Measurements from ENCODE around the gene CELA3A.
"Not testable (repeated sequence)": the region's sequence is repeated elsewhere in the genome, so short reads cannot be mapped to it uniquely, and the experiment has no call there.

The CELA3A gene

GRCh38 chr1:21981253-21981652, 20.2 kb upstream of the CELA3A start:
- not testable (repeated sequence) for DNase-seq (ENCODE audit: extremely low read depth in 1 of 2, low read depth in 1 of 2)

GRCh38 chr1:21982122-21982521, 19.3 kb upstream of the CELA3A start:
- not testable (repeated sequence) for DNase-seq (ENCODE audit: extremely low read depth in 1 of 2, low read depth in 1 of 2)

- not testable (repeated sequence) for DNase-seq (ENCODE audit: extremely low read depth in 1 of 2, low read depth in 1 of 2)
Measured at GRCh38 chr1:21983539-21983938, 17.9 kb upstream of the CELA3A start.

- not testable (repeated sequence) for DNase-seq (ENCODE audit: extremely low read depth in 1 of 2, low read depth in 1 of 2)
Measured at GRCh38 chr1:21985893-21986292, 15.6 kb upstream of the CELA3A start.

GRCh38 chr1:21986386-21986785, 15.1 kb upstream of the CELA3A start:
- not testable (repeated sequence) for DNase-seq (ENCODE audit: extremely low read depth in 1 of 2, low read depth in 1 of 2)

- DNase-seq (ENCODE audit: extremely low read depth in 1 of 2, low read depth in 1 of 2), result not testable (repeated sequence)
Measured at GRCh38 chr1:21989672-21990393, 11.6 kb upstream of the CELA3A start.

GRCh38 chr1:21992186-21992585, 9.3 kb upstream of the CELA3A start:
- DNase-seq (ENCODE audit: extremely low read depth in 1 of 2, low read depth in 1 of 2), result not testable (repeated sequence)

GRCh38 chr1:21994716-21995115, 6.7 kb upstream of the CELA3A start:
- DNase-seq (ENCODE audit: extremely low read depth in 1 of 2, low read depth in 1 of 2), result not testable (repeated sequence)

GRCh38 chr1:21996663-21996970, 4.8 kb upstream of the CELA3A start:
- not testable (repeated sequence) for DNase-seq (ENCODE audit: extremely low read depth in 1 of 2, low read depth in 1 of 2)

- not testable (repeated sequence) for DNase-seq (ENCODE audit: extremely low read depth in 1 of 2, low read depth in 1 of 2)
Measured at GRCh38 chr1:21997891-21998623, 3.4 kb upstream of the CELA3A start.

- not testable (repeated sequence) for DNase-seq (ENCODE audit: extremely low read depth in 1 of 2, low read depth in 1 of 2)
Measured at GRCh38 chr1:21998624-21999294, 2.7 kb upstream of the CELA3A start.

GRCh38 chr1:21999645-22000044, 1.8 kb upstream of the CELA3A start:
- not testable (repeated sequence) for DNase-seq (ENCODE audit: extremely low read depth in 1 of 2, low read depth in 1 of 2)

- not testable (repeated sequence) for DNase-seq (ENCODE audit: extremely low read depth in 1 of 2, low read depth in 1 of 2)
Measured at GRCh38 chr1:22002461-22002860, 1.0 kb downstream of the CELA3A start.

GRCh38 chr1:22002875-22003274, 1.4 kb downstream of the CELA3A start:
- DNase-seq (ENCODE audit: extremely low read depth in 1 of 2, low read depth in 1 of 2), result not testable (repeated sequence)

GRCh38 chr1:22003959-22004358, 2.5 kb downstream of the CELA3A start:
- DNase-seq (ENCODE audit: extremely low read depth in 1 of 2, low read depth in 1 of 2), result not testable (repeated sequence)

GRCh38 chr1:22005261-22006149, 4.0 kb downstream of the CELA3A start:
- peak in 1 of 2 donors; percentile 34 for DNase-seq (ENCODE audit: extremely low read depth in 1 of 2, low read depth in 1 of 2)

- DNase-seq (ENCODE audit: extremely low read depth in 1 of 2, low read depth in 1 of 2), result not testable (repeated sequence)
Measured at GRCh38 chr1:22006736-22007135, 5.3 kb downstream of the CELA3A start.

GRCh38 chr1:22007262-22007661, 5.8 kb downstream of the CELA3A start:
- DNase-seq (ENCODE audit: extremely low read depth in 1 of 2, low read depth in 1 of 2), result not testable (repeated sequence)

GRCh38 chr1:22009566-22009965, 8.1 kb downstream of the CELA3A start:
- DNase-seq (ENCODE audit: extremely low read depth in 1 of 2, low read depth in 1 of 2), result not testable (repeated sequence)

- DNase-seq (ENCODE audit: extremely low read depth in 1 of 2, low read depth in 1 of 2), result not testable (repeated sequence)
Measured at GRCh38 chr1:22012752-22013151, 11.3 kb downstream of the CELA3A start.

Data from stimulated activated CD8-positive, alpha-beta memory T cell treated with anti-CD3 and anti-CD28 coated beads, Interleukin-7, amount 100 ng/mL, for 48 hours (primary cell).